Pons (tissue), 1 donor: Measurements from ENCODE around the gene FXYD5.
"Not testable (repeated sequence)": the region's sequence is repeated elsewhere in the genome, so short reads cannot be mapped to it uniquely, and the experiment has no call there.

ENCODE experiments used
- DNase-seq: peaks from one replicate; pipeline ENCODE4 v3.0.0-alpha.2; 2016; ENCODE audit warnings: low spot score

Gene FXYD5

DNA sequence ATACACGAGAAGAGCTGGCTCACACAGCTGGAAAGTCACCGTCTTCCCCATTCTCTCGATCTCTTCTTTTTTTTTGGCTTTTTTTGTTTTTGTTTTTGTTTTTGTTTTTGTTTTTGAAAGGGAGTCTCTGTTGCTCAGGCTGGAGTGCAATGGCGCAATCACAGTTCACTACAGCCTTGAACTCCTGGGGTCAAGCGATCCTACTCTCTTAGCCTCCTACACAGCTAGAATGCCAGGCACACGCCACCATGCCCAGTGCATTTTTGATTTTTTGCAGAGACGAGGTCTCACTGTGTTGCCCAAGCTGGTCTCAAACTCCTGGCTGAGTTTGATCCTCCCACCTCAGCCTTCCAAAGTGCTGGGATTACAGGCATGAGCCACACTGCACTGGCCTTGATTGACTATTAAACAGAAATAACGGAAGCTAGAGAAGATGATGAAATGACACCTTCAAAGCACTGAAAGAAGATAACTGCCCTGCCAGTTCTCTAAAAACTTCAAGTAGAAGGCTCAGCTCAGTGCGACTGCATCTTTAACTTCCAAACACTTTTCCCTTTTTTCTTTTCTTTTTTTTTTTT is 34.9 kb upstream of the FXYD5 start:
- DNase-seq, result no peak

DNA sequence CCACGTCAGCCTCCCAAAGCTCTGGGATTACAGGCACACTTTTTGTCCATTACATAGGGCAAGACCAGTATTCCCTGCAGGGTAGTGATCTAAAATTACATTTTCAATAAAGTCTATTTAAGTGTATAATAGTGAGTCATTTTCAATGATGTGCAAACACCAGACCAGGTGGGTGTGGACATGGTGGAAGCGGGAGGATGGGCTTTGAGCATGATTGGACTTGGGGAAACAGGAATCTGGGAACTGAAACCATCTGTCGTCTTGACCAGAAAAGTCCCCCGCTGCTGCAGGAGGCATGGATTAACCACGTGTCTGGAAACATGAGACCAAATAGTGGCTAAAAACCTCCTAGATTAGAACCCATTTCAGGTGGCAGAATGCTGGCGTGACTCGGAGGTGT is 34.0 kb upstream of the FXYD5 start:
- DNase-seq, result peak; percentile 73

GRCh38 chr19:35120898-35121297 is 33.6 kb upstream of the FXYD5 start:
- DNase-seq, result no peak

- DNase-seq, result no peak
These were observed 31.6 kb upstream of the FXYD5 start for GRCh38 chr19:35122687-35123551.

DNA sequence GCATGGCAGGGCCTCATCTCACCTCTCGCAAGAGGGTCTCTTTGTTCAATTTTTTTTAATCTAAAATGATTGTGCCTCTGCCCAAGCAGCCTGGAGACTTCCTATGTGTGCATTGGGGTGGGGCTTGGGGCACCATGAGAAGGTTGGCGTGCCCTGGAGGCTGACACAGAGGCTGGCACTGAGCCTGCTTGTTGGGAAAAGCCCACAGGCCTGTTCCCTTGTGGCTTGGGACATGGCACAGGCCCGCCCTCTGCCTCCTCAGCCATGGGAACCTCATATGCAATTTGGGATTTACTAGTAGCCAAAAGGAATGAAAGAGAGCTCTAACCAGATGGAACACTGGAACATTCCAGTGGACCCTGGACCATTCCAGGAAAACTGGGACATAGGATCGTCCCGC is 31.0 kb upstream of the FXYD5 start:
- DNase-seq, result peak; percentile 60

GRCh38 chr19:35124098-35125060 is 30.2 kb upstream of the FXYD5 start:
- DNase-seq, result peak; percentile 97

DNA sequence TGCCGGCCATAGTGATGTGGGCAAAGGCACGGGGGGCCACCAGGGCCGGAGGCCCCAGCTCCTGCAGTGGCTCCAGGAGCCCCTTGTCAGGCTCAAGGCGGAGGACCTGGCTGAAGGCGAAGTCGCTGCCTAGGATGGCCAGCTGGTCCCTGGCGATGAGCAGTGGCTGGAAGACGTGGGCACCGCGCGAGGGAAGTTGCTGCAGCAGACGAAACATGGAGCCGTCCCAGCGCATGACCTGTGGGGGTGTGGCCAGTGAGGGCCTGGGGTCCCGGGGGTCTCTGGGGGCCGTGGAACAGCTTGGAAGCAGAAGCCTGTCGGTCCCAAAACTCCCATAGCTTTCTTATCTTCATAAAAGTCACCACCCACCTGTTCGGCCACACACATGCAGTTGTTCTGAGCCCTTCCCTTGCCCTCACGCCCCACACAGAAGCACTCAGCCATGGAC is 29.2 kb upstream of the FXYD5 start:
- no peak for DNase-seq

DNA sequence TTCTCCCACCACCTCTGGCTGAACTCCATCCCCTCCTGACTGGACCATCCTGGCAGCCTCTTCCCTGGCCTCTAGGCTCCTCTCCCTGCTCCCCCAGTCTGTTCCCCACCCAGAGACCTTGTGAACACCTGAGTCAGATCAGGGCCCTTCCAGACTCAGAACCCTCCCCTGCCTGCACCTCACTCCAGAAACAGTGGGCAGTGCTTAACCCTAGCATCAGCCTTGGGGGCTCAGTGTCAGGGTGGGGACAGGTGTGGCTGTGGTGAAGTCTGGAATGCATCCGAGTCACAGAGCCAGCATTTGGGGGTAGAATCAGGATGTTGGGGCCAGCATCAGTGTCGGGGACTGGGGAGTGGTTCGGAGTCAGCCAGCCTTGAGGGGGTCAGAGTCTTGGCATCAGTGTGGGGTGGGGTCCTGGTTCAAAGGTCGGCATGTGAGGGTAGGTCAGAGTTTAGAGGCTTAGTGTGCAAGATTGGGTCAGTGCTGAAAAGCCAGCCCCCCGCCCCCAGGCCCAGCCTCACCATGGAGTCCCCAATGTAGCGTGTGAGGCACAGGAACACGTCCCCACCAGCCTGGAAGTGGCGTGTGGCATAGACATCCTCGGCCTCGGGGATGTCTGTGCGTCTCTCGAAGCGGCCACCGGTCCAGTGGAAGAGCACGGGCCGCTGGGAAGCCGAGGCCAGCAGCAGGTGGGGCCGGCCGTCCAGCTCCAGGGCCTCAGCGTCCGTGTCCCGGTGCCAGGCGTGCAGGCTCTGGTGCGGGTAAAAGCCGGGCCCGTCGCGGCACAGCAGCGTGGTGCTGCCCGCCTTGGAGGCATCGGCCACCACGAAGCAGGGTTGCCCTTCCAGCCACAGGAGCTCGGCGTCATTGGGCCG is 28.5 kb upstream of the FXYD5 start:
- DNase-seq, result no peak

- DNase-seq, result peak; percentile 69
These were observed 27.9 kb upstream of the FXYD5 start for GRCh38 chr19:35126624-35126959.

GRCh38 chr19:35127871-35128270 is 26.7 kb upstream of the FXYD5 start:
- DNase-seq, result no peak

GRCh38 chr19:35128398-35129057 is 26.0 kb upstream of the FXYD5 start:
- DNase-seq, result no peak

- not testable (repeated sequence) for DNase-seq
These were observed 24.7 kb upstream of the FXYD5 start for GRCh38 chr19:35129724-35130274.

- DNase-seq, result no peak
These were observed 23.5 kb upstream of the FXYD5 start for GRCh38 chr19:35130761-35131720.

DNA sequence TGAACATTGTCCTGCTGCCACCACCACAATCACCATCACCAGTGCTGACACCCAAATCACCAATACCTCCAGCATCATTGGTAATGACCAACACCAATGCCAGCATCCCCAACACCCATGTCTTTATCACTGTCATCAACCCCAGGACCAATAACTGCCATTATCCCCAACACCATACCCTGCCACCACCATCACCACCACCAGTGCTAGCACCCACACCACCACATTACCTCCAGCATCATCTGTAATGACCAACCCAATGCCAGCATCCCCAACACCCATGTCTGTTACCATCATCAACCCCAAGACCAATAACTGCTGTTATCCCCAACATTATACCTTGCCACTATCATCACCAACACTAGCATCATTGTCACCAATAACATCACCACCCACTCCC is 22.3 kb upstream of the FXYD5 start:
- DNase-seq, result no peak

DNA sequence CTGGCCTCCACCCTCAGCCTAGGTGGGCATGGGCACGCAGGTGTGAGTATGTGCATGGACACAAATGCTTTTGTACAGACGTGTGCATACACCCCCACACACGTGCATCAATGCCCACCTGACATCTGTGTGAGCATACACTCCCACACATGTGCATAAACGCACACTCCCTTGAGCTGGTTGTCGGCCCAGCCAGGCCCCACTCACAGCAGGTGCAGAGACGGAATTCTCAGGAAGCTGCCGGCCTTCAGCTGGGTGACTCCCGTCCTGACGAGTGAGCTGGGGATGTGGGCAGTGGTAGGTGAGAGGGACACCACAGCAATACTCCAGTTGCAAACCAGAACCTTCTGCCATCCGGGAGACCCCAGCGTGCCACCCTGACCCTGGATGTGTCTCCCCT is 20.7 kb upstream of the FXYD5 start:
- DNase-seq, result no peak

DNA sequence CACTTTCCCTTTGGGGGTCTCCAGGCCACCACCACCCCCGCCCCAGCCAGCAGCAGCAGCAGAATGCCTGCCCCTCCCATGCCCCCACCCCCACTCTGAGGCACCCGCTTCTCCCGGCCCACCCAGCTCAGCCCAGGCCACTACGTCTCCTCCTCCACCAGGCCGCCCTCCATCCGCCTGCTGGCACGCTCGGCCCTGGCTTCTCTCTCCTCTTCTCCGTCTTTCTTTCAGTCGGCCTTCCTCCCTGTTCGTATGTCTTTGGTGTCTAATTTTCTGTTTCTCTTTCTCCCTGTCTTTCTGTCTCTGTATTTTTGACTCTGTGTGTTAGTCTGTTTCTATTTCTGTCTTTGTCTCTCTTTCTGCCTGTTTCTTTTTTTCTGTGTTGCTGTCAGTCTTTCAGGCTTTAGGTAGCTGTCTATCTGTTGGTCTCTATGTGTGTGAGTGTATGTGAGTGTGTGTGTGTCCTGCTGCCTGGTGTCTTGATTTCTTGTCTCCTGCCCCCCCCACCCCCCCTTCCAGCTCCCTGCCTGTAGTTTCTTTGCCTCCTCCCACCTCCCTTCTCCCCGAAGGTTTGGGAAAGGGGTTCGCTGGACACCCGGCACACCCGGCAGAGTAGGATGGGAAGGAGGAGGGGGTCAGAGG is 19.8 kb upstream of the FXYD5 start, which contains the start of gene LGI4:
TSS of gene LGI4 (minus strand) at position 459 of the 642 bp plus-strand sequence. CDS start at position 80, 379 bp downstream.
- DNase-seq, result no peak

DNA sequence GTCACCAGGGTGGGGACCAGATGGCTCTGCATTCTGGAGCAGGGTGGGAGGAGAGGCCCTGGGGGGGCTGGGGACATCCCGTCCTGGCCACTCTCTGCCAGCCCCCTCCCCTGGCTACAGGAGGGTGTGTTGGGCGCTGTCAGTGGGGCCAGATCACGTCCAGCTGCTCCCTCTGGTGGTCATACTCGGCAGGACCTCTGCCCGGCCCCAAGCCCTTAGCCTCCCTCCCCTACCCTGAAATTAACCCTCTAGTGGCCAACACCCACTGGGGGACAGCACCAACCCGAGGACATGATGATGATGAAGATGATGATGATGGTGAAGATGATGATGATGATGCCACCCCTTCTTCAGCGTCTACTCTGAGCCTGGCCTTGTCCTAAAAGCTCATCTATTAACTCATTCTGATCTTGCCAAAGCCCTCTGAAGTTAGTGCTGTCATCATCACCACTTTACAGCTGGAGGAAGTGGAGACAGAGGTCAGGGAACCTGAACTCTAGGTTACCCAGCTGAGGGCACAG is 19.1 kb upstream of the FXYD5 start:
- peak; percentile 81 for DNase-seq

DNA sequence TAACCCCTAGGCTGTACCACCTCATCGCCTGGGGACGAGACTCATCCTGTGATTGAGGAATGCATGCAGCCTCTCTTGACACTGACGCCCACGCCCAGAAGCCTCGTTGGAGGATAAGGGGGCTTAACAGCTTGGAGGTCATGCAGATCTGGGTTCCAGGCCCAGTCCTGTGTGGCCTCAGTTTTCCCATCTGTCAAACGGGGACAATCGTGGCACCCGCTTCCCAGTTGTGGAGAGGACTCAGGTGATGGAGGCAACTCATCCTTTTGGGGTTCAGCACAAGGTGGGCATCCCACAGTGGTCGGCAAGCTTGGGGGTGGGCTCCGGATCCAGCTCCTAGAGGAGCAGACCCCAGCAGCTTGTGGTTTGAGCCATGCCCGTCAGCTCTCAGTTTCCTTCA is 18.3 kb upstream of the FXYD5 start:
- no peak for DNase-seq
